AG09309 (cell line): Measurements from ENCODE around the gene LRMDA.
"Not testable (repeated sequence)": the region's sequence is repeated elsewhere in the genome, so short reads cannot be mapped to it uniquely, and the experiment has no call there.

Experiments
- DNase-seq: peaks from one replicate; pipeline ENCODE4 v3.0.0-alpha.2; 2010; ENCODE audit warnings: low read depth
- H3K4me3 ChIP-seq: 2 replicates; pipeline ENCODE4 v1.5.1; 2011; ENCODE audit warnings: mild to moderate bottlenecking, low read depth, low read length, moderate library complexity; ENCODE audit not compliant: control insufficient read depth
- CTCF ChIP-seq: IDR thresholded peaks from 2 replicates; pipeline ENCODE4 v1.5.1; 2011; ENCODE audit warnings: mild to moderate bottlenecking, low read depth, low read length, inconsistent platforms; ENCODE audit not compliant: insufficient read depth, control insufficient read depth; ENCODE audit errors: missing control alignments

The LRMDA gene

GRCh38 chr10:75762431-75762802 is 331.0 kb downstream of the LRMDA start:
- no peak for DNase-seq
- no peak overlapping the region for H3K4me3 ChIP-seq
- no peak for TF ChIP-seq CTCF

- no peak overlapping the region for H3K4me3 ChIP-seq
- DNase-seq = no peak
- TF ChIP-seq CTCF = no peak
Observed at GRCh38 chr10:75763652-75764051, 332.2 kb downstream of the LRMDA start.

- TF ChIP-seq CTCF = no peak
- no peak overlapping the region for H3K4me3 ChIP-seq
- DNase-seq = no peak
Observed at GRCh38 chr10:75764974-75765788, 333.8 kb downstream of the LRMDA start.

- H3K4me3 ChIP-seq = no peak overlapping the region
- no peak for TF ChIP-seq CTCF
- DNase-seq = no peak
Observed at GRCh38 chr10:75765789-75766096, 334.3 kb downstream of the LRMDA start.

GRCh38 chr10:75766106-75766505 is 334.7 kb downstream of the LRMDA start:
- DNase-seq = no peak
- TF ChIP-seq CTCF = no peak
- no peak overlapping the region for H3K4me3 ChIP-seq

GRCh38 chr10:75766752-75767151 is 335.3 kb downstream of the LRMDA start:
- DNase-seq, H3K4me3 ChIP-seq: not testable (repeated sequence)

GRCh38 chr10:75770626-75771081 is 339.2 kb downstream of the LRMDA start:
- H3K4me3 ChIP-seq = no peak overlapping the region
- DNase-seq = no peak
- TF ChIP-seq CTCF = no peak
